ENCODE measurements around the gene CFAP20DC. TPM values are rescaled to one million over a fixed set of nuclear protein-coding genes. Genes with fewer than 3 reads are reported as not detected.

Gene CFAP20DC
- total RNA-seq, 1 donor from 2014 or later: 1.4 TPM

DNA sequence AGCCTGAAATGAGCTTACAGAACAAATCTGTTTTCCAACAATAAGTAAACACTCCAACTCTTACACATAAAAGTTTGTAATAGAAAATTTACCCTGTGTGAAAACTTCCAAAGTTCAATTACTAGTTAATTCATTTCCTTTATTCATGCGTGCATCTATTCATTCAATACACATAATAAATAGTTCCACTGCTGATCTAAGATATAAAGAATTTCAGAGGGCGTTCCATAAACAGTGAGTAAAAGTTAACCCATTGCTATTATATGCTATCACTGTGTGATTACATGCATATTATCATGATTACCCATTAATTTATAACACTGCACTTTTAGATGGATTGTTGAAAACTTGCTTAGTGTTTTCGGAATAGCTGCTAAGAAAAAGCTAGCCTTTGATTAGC, 36.2 kb upstream of the CFAP20DC start:
- Mint-ChIP-seq H3K9me3 (ENCODE audit: unreplicated experiment) (peaks cover 7% of the 10 kb centered on the region), H3K27me3 (ENCODE audit: unreplicated experiment) (peaks cover 17% of the 10 kb centered on the region), H3K4me3 (ENCODE audit: unreplicated experiment) (no peak overlapping the region), H3K27ac (ENCODE audit: unreplicated experiment) (no peak overlapping the region), H3K4me1 (ENCODE audit: unreplicated experiment) (peaks cover 4% of the 10 kb centered on the region), H3K36me3 (ENCODE audit: unreplicated experiment) (no peaks in the 10 kb centered on the region)
- no peak for DNase-seq (ENCODE audit: extremely low spot score, unreplicated experiment)
- TF ChIP-seq, protein P1, sequence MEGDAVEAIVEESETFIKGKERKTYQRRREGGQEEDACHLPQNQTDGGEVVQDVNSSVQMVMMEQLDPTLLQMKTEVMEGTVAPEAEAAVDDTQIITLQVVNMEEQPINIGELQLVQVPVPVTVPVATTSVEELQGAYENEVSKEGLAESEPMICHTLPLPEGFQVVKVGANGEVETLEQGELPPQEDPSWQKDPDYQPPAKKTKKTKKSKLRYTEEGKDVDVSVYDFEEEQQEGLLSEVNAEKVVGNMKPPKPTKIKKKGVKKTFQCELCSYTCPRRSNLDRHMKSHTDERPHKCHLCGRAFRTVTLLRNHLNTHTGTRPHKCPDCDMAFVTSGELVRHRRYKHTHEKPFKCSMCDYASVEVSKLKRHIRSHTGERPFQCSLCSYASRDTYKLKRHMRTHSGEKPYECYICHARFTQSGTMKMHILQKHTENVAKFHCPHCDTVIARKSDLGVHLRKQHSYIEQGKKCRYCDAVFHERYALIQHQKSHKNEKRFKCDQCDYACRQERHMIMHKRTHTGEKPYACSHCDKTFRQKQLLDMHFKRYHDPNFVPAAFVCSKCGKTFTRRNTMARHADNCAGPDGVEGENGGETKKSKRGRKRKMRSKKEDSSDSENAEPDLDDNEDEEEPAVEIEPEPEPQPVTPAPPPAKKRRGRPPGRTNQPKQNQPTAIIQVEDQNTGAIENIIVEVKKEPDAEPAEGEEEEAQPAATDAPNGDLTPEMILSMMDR (IDR thresholded peaks at IDR 0.05): no peak

DNA sequence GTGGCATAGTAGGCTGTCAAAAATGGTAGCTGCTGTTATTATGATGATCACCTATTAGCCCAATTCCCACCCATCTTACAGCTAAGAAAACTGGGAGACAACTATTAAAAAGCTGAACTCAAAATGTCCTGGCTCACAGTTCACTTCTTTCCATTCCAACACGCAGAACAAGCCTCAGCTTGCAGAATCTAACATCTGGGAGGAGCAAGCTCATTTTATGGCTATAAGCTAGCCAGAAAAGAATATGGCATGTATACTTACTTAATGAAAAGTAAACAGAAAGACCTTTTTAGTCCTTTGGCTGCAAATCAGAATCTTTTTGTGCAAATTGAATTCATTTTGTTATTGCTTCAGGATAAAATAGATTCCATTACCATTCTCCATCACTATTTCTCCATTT, 34.8 kb upstream of the CFAP20DC start:
- H3K4me3 Mint-ChIP-seq (ENCODE audit: unreplicated experiment): no peak overlapping the region
- H3K4me1 Mint-ChIP-seq (ENCODE audit: unreplicated experiment): peaks cover 4% of the 10 kb centered on the region
- peaks cover 21% of the 10 kb centered on the region for H3K27me3 Mint-ChIP-seq (ENCODE audit: unreplicated experiment)
- DNase-seq (ENCODE audit: extremely low spot score, unreplicated experiment): no peak
- no peak overlapping the region for H3K27ac Mint-ChIP-seq (ENCODE audit: unreplicated experiment)
- H3K36me3 Mint-ChIP-seq (ENCODE audit: unreplicated experiment): no peaks in the 10 kb centered on the region
- H3K9me3 Mint-ChIP-seq (ENCODE audit: unreplicated experiment): peaks cover 7% of the 10 kb centered on the region
- TF ChIP-seq, protein P1 (IDR thresholded peaks at IDR 0.05): no peak

DNA sequence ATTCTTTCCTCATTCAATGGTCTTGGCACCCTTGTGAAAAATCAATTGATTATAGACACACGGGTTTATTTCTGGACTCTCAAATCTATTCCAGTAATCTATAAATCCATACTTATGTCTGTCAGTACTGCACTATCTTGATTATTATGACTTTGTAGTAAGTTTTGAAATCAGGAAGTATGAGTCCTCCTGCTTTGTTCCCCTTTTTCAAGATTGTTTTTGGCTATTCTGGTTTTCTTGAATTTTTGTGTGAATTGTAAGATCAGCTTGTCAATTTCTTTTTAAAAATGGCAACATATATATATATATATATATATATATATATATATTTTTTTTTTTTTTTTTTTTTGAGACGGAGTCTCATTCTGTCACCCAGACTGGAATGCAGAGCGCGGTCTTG, 32.3 kb upstream of the CFAP20DC start:
- DNase-seq (ENCODE audit: extremely low spot score, unreplicated experiment): no peak
- Mint-ChIP-seq H3K36me3 (ENCODE audit: unreplicated experiment) (no peaks in the 10 kb centered on the region), H3K27ac (ENCODE audit: unreplicated experiment) (no peak overlapping the region), H3K27me3 (ENCODE audit: unreplicated experiment) (peaks cover 32% of the 10 kb centered on the region), H3K9me3 (ENCODE audit: unreplicated experiment) (peaks cover 7% of the 10 kb centered on the region), H3K4me3 (ENCODE audit: unreplicated experiment) (no peak overlapping the region), H3K4me1 (ENCODE audit: unreplicated experiment) (peaks cover 4% of the 10 kb centered on the region)
- TF ChIP-seq, protein P1 (IDR thresholded peaks at IDR 0.05): no peak

DNA sequence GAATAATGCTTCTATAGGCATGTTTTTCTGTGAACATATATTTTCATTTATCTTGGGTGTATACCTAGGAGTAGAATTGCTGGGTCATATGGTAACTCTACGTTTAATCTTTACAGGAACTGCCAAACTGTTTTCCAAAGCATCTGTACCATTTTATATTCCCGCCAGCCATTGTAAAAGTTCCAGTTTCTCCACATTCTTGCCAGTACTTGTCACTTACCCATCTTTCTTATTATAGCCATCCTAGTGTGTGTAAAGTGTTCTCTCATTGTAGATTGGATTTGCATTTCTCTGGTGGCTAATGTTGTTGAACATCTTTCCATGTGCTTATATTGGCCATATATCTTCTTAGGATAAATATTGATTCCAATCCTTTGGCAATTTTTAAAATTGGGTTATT, 31.2 kb upstream of the CFAP20DC start:
- Mint-ChIP-seq H3K36me3 (ENCODE audit: unreplicated experiment) (no peaks in the 10 kb centered on the region), H3K27ac (ENCODE audit: unreplicated experiment) (no peak overlapping the region), H3K9me3 (ENCODE audit: unreplicated experiment) (no peaks in the 10 kb centered on the region), H3K4me3 (ENCODE audit: unreplicated experiment) (no peak overlapping the region), H3K27me3 (ENCODE audit: unreplicated experiment) (peaks cover 32% of the 10 kb centered on the region), H3K4me1 (ENCODE audit: unreplicated experiment) (peaks cover 4% of the 10 kb centered on the region)
- DNase-seq (ENCODE audit: extremely low spot score, unreplicated experiment): no peak
- TF ChIP-seq, protein P1 (IDR thresholded peaks at IDR 0.05): no peak

DNA sequence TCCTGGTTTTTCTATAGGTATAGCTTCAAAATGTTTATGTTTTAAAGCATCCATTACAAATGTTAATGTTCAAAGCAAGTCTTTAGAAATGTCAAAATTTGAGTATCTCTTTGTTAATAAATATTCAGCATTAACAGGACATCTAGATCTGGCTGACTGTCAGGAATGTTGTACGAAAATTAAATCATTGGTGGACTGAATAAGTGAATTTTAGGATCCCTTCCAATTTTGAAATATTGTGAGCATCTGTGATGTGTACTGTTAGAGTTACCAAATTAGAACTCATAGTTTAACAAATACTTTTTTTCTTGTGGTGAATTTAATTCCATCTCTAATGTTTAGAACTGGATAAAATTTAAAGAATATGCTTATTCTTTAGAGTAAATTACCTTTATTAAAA, 30.1 kb upstream of the CFAP20DC start:
- Mint-ChIP-seq H3K27ac (ENCODE audit: unreplicated experiment) (no peak overlapping the region), H3K4me1 (ENCODE audit: unreplicated experiment) (peaks cover 4% of the 10 kb centered on the region), H3K36me3 (ENCODE audit: unreplicated experiment) (no peaks in the 10 kb centered on the region), H3K27me3 (ENCODE audit: unreplicated experiment) (peaks cover 32% of the 10 kb centered on the region), H3K9me3 (ENCODE audit: unreplicated experiment) (no peaks in the 10 kb centered on the region), H3K4me3 (ENCODE audit: unreplicated experiment) (no peak overlapping the region)
- TF ChIP-seq, protein P1 (IDR thresholded peaks at IDR 0.05): no peak
- no peak for DNase-seq (ENCODE audit: extremely low spot score, unreplicated experiment)
